Measurements from ENCODE around the gene CLVS2.

The CLVS2 gene

DNA sequence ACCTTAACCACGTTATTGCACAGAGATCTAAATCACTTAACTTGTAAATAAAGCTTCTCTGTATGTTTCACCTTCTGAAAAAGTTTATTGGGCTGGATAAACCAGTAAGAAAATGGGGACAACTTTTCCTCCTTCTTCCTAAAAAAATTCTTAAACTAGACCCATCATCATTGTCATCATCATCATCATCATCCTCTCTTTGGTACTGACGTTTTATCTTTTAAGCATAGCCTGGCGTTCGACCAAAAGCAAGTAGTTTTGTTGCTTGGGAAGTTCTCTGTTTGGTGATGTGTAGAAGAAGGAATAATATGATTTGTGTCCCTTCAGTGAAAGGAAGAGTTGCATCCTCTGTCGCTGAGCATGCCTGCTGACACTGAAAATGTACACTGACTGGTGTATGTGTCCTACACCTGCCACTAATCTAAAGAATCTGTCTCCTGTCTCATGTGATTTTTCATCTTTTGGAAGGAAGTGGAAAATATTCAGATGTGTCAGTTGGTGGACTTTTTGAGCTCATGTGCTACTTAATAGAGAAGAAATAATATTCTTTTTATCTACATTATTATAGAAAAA lies 2.5 kb downstream of the CLVS2 start:
- no peak for TF ChIP-seq POLR2AphosphoS5 (IDR thresholded peaks at IDR 0.05; ENCODE audit: low read depth, low read length)
- TF ChIP-seq POLR2A (IDR thresholded peaks at IDR 0.05; ENCODE audit: low read depth, low read length), result no peak
- TF ChIP-seq TAF1 (IDR thresholded peaks at IDR 0.05; ENCODE audit: borderline replicate concordance, low read depth, low read length), result no peak
- DNase-seq (ENCODE audit: insufficient read length) (no peak), FAIRE-seq (no peak)

GRCh38 chr6:123000244-123000770 lies 4.3 kb downstream of the CLVS2 start:
- FAIRE-seq (no peak), DNase-seq (ENCODE audit: insufficient read length) (no peak)
- TF ChIP-seq TAF1 (IDR thresholded peaks at IDR 0.05; ENCODE audit: borderline replicate concordance, low read depth, low read length) (no peak), POLR2A (IDR thresholded peaks at IDR 0.05; ENCODE audit: low read depth, low read length) (no peak), POLR2AphosphoS5 (IDR thresholded peaks at IDR 0.05; ENCODE audit: low read depth, low read length) (no peak)

DNA sequence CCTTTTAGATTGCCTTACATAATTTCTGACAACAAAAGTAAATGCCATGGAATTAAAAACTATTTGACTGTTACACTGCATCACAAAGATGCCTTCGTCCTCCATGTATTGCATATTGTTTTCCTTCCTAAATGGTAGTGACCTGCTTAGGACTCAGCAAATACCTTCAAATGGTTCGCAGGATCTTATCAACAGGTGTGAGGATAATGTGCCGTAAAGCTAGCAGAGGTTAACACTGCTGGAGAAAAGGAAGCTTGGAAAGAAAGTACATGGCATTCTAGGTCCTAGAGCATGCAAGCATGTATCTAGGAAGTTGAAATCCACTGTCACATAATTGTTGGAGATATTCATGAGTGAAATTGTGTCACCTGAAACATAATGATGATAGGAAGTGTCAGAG lies 5.5 kb downstream of the CLVS2 start:
- FAIRE-seq, result no peak
- TF ChIP-seq POLR2AphosphoS5 (IDR thresholded peaks at IDR 0.05; ENCODE audit: low read depth, low read length), result no peak
- TF ChIP-seq POLR2A (IDR thresholded peaks at IDR 0.05; ENCODE audit: low read depth, low read length), result no peak
- no peak for TF ChIP-seq TAF1 (IDR thresholded peaks at IDR 0.05; ENCODE audit: borderline replicate concordance, low read depth, low read length)
- DNase-seq (ENCODE audit: insufficient read length), result no peak

GRCh38 chr6:123007885-123008284 lies 11.8 kb downstream of the CLVS2 start:
- FAIRE-seq (no peak), DNase-seq (ENCODE audit: insufficient read length) (no peak)
- TF ChIP-seq POLR2A (IDR thresholded peaks at IDR 0.05; ENCODE audit: low read depth, low read length) (no peak), POLR2AphosphoS5 (IDR thresholded peaks at IDR 0.05; ENCODE audit: low read depth, low read length) (no peak), TAF1 (IDR thresholded peaks at IDR 0.05; ENCODE audit: borderline replicate concordance, low read depth, low read length) (no peak)

- TF ChIP-seq POLR2A (IDR thresholded peaks at IDR 0.05; ENCODE audit: low read depth, low read length) (no peak), POLR2AphosphoS5 (IDR thresholded peaks at IDR 0.05; ENCODE audit: low read depth, low read length) (no peak), TAF1 (IDR thresholded peaks at IDR 0.05; ENCODE audit: borderline replicate concordance, low read depth, low read length) (no peak)
- DNase-seq (ENCODE audit: insufficient read length), result no peak
- no peak for FAIRE-seq
These were observed 13.0 kb downstream of the CLVS2 start for GRCh38 chr6:123009059-123009458.

- FAIRE-seq, result no peak
- no peak for TF ChIP-seq POLR2AphosphoS5 (IDR thresholded peaks at IDR 0.05; ENCODE audit: low read depth, low read length)
- no peak for TF ChIP-seq POLR2A (IDR thresholded peaks at IDR 0.05; ENCODE audit: low read depth, low read length)
- no peak for TF ChIP-seq TAF1 (IDR thresholded peaks at IDR 0.05; ENCODE audit: borderline replicate concordance, low read depth, low read length)
- no peak for DNase-seq (ENCODE audit: insufficient read length)
These were observed 18.8 kb downstream of the CLVS2 start for GRCh38 chr6:123014835-123015234.

- no peak for FAIRE-seq
- TF ChIP-seq POLR2A (IDR thresholded peaks at IDR 0.05; ENCODE audit: low read depth, low read length), result no peak
- no peak for TF ChIP-seq TAF1 (IDR thresholded peaks at IDR 0.05; ENCODE audit: borderline replicate concordance, low read depth, low read length)
- no peak for TF ChIP-seq POLR2AphosphoS5 (IDR thresholded peaks at IDR 0.05; ENCODE audit: low read depth, low read length)
- DNase-seq (ENCODE audit: insufficient read length), result no peak
These were observed 20.5 kb downstream of the CLVS2 start for GRCh38 chr6:123016431-123017103.

DNA sequence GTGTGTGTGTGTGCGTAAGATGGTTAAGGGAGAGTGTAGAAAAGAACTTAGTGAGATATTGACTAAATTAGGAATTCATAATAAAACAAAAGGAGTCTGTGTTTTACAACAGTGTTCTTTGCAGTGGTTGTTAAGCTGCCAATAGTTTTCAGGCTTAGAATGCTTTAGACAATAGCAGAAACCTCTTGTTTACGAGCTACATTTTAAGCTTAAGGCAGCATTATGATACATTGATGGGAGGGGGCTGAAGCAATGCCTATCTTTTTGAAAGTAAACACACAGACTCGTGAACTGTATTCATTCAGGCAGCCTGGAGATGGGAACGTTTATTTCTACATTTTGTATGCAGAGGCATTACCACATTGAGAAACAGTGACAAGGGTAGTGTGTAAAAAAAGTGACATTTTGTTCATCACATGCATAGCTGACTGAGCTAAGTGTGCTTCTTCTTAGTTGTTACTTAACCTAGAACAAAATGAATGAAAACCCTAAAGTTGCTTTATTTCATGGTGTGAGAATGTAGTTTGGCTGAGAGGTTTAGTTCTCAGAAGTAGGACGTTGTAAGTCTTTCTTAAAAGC lies 21.2 kb downstream of the CLVS2 start:
- DNase-seq (ENCODE audit: insufficient read length) (no peak), FAIRE-seq (no peak)
- TF ChIP-seq TAF1 (IDR thresholded peaks at IDR 0.05; ENCODE audit: borderline replicate concordance, low read depth, low read length), result no peak
- no peak for TF ChIP-seq POLR2AphosphoS5 (IDR thresholded peaks at IDR 0.05; ENCODE audit: low read depth, low read length)
- no peak for TF ChIP-seq POLR2A (IDR thresholded peaks at IDR 0.05; ENCODE audit: low read depth, low read length)

- FAIRE-seq (no peak), DNase-seq (ENCODE audit: insufficient read length) (no peak)
- TF ChIP-seq POLR2AphosphoS5 (IDR thresholded peaks at IDR 0.05; ENCODE audit: low read depth, low read length) (no peak), TAF1 (IDR thresholded peaks at IDR 0.05; ENCODE audit: borderline replicate concordance, low read depth, low read length) (no peak), POLR2A (IDR thresholded peaks at IDR 0.05; ENCODE audit: low read depth, low read length) (no peak)
These were observed 26.9 kb downstream of the CLVS2 start for GRCh38 chr6:123022975-123023374.

DNA sequence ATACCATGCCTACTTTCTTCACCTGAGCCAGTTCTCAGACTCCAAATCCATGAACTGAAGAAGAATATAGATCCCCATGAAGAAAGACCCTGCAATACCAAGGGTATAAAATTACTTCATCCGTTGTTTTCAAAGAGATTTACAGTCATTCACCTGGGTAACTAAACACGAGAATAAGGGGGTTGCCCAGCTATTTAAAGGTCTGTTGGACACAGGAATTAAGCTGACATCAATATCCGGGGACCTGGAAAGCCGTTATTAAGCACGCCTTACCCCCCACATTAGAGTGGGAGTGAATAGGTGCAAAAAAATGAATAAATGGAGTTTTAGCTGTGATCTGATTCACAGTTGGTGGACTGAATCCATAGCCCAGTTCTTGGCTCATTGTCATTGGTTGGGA lies 28.9 kb downstream of the CLVS2 start:
- DNase-seq (ENCODE audit: insufficient read length) (no peak), FAIRE-seq (no peak)
- no peak for TF ChIP-seq POLR2A (IDR thresholded peaks at IDR 0.05; ENCODE audit: low read depth, low read length)
- no peak for TF ChIP-seq POLR2AphosphoS5 (IDR thresholded peaks at IDR 0.05; ENCODE audit: low read depth, low read length)

- DNase-seq (ENCODE audit: insufficient read length) (no peak), FAIRE-seq (no peak)
- TF ChIP-seq POLR2A (IDR thresholded peaks at IDR 0.05; ENCODE audit: low read depth, low read length) (no peak), TAF1 (IDR thresholded peaks at IDR 0.05; ENCODE audit: borderline replicate concordance, low read depth, low read length) (no peak), POLR2AphosphoS5 (IDR thresholded peaks at IDR 0.05; ENCODE audit: low read depth, low read length) (no peak)
These were observed 31.4 kb downstream of the CLVS2 start for GRCh38 chr6:123027408-123027807.

DNA sequence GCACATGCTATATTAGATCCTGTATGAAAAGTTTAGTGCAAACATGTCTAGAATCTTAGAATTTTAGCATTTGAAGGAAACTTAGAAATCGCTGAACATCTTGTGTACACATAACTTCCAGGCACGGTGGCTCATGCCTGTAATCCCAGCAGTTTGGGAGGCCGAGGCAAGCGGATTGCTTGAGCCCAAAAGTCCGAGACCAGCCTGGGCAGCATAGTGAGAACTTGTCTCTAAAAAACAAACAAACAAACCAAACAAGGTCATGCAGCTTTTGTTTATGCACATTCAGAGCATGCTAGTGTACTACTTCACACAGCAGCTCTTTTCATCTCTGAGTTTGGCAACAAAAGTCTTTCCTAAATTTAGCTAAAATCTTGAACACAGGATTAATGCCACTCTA lies 32.2 kb downstream of the CLVS2 start:
- TF ChIP-seq POLR2AphosphoS5 (IDR thresholded peaks at IDR 0.05; ENCODE audit: low read depth, low read length), result no peak
- no peak for TF ChIP-seq TAF1 (IDR thresholded peaks at IDR 0.05; ENCODE audit: borderline replicate concordance, low read depth, low read length)
- TF ChIP-seq POLR2A (IDR thresholded peaks at IDR 0.05; ENCODE audit: low read depth, low read length), result no peak
- no peak for DNase-seq (ENCODE audit: insufficient read length)
- no peak for FAIRE-seq
